Measurements from ENCODE around the gene TXK. TPM values are rescaled to one million over a fixed set of nuclear protein-coding genes. Genes with fewer than 3 reads are reported as not detected.

TXK gene
- total RNA-seq, 1 donor from 2014 or later = 0.50 TPM

GRCh38 chr4:48038666-48039065, 95.4 kb downstream of the TXK start:
- H3K27me3 ChIP-seq (ENCODE audit: insufficient read depth, low read length) = peaks cover 3% of the 10 kb centered on the region
- H2AFZ ChIP-seq (ENCODE audit: low read depth, low read length) = no peak overlapping the region
- no peak overlapping the region for H3K27ac Mint-ChIP-seq (ENCODE audit: unreplicated experiment)
- H3K4me3 ChIP-seq (ENCODE audit: insufficient read depth, low read depth, low read length) = no peak overlapping the region
- H3K36me3 ChIP-seq (ENCODE audit: insufficient read depth, low read length) = no peaks in the 10 kb centered on the region
- TF ChIP-seq EZH2 (IDR thresholded peaks at IDR 0.05; ENCODE audit: insufficient read depth, low read length) = no peak
- no peak for TF ChIP-seq CTCF (IDR thresholded peaks at IDR 0.05; ENCODE audit: insufficient read depth, low read depth, low read length)
- no peaks in the 10 kb centered on the region for H3K36me3 Mint-ChIP-seq (ENCODE audit: low read depth, unreplicated experiment)
- H4K20me1 ChIP-seq (ENCODE audit: insufficient read depth, low read length) = no peaks in the 10 kb centered on the region
- H3K4me1 Mint-ChIP-seq (ENCODE audit: low read depth, unreplicated experiment) = peaks cover 1% of the 10 kb centered on the region
- H3K4me1 ChIP-seq (ENCODE audit: insufficient read depth, low read length) = no peaks in the 10 kb centered on the region
- no peaks in the 10 kb centered on the region for H3K27me3 Mint-ChIP-seq (ENCODE audit: low read depth, unreplicated experiment)
- DNase-seq (ENCODE audit: low read depth) (no peak), FAIRE-seq (no peak)
- H3K4me3 Mint-ChIP-seq (ENCODE audit: unreplicated experiment) = no peak overlapping the region
- H3K9me3 ChIP-seq (ENCODE audit: insufficient read depth, low read depth, low read length) = no peaks in the 10 kb centered on the region
- no peaks in the 10 kb centered on the region for H3K9me3 Mint-ChIP-seq (ENCODE audit: unreplicated experiment)
- H3K27ac ChIP-seq (ENCODE audit: low read depth, low read length) = no peak overlapping the region
- no peaks in the 10 kb centered on the region for H3K79me2 ChIP-seq (ENCODE audit: insufficient read depth, low read length)
- H3K9ac ChIP-seq (ENCODE audit: low read length) = no peak overlapping the region
- H3K4me2 ChIP-seq (ENCODE audit: low read length) = no peak overlapping the region

GRCh38 chr4:48037117-48037462, 97.0 kb downstream of the TXK start:
- Histone ChIP-seq H3K9me3 (ENCODE audit: insufficient read depth, low read depth, low read length) (no peaks in the 10 kb centered on the region), H3K79me2 (ENCODE audit: insufficient read depth, low read length) (no peaks in the 10 kb centered on the region), H3K9ac (ENCODE audit: low read length) (no peak overlapping the region), H3K4me1 (ENCODE audit: insufficient read depth, low read length) (peaks cover 4% of the 10 kb centered on the region), H3K4me3 (ENCODE audit: insufficient read depth, low read depth, low read length) (no peak overlapping the region), H4K20me1 (ENCODE audit: insufficient read depth, low read length) (no peaks in the 10 kb centered on the region), H3K27ac (ENCODE audit: low read depth, low read length) (no peak overlapping the region), H3K4me2 (ENCODE audit: low read length) (no peak overlapping the region), H3K27me3 (ENCODE audit: insufficient read depth, low read length) (no peaks in the 10 kb centered on the region), H3K36me3 (ENCODE audit: insufficient read depth, low read length) (no peaks in the 10 kb centered on the region), H2AFZ (ENCODE audit: low read depth, low read length) (no peak overlapping the region)
- Mint-ChIP-seq H3K27ac (ENCODE audit: unreplicated experiment) (no peak overlapping the region), H3K27me3 (ENCODE audit: low read depth, unreplicated experiment) (no peaks in the 10 kb centered on the region), H3K4me3 (ENCODE audit: unreplicated experiment) (no peak overlapping the region), H3K36me3 (ENCODE audit: low read depth, unreplicated experiment) (no peaks in the 10 kb centered on the region), H3K9me3 (ENCODE audit: unreplicated experiment) (no peaks in the 10 kb centered on the region), H3K4me1 (ENCODE audit: low read depth, unreplicated experiment) (no peaks in the 10 kb centered on the region)
- TF ChIP-seq CTCF (IDR thresholded peaks at IDR 0.05; ENCODE audit: insufficient read depth, low read depth, low read length) (no peak), EZH2 (IDR thresholded peaks at IDR 0.05; ENCODE audit: insufficient read depth, low read length) (no peak)
- DNase-seq (ENCODE audit: low read depth) (no peak), FAIRE-seq (no peak)

GRCh38 chr4:48035952-48036351, 98.1 kb downstream of the TXK start:
- no peak for FAIRE-seq
- no peaks in the 10 kb centered on the region for H3K9me3 ChIP-seq (ENCODE audit: insufficient read depth, low read depth, low read length)

More at GRCh38 chr4:48035952-48036351, 98.1 kb downstream of the TXK start:
- H3K9ac ChIP-seq (ENCODE audit: low read length) = no peak overlapping the region
- TF ChIP-seq CTCF (IDR thresholded peaks at IDR 0.05; ENCODE audit: insufficient read depth, low read depth, low read length) (no peak), EZH2 (IDR thresholded peaks at IDR 0.05; ENCODE audit: insufficient read depth, low read length) (no peak)
- Mint-ChIP-seq H3K4me1 (ENCODE audit: low read depth, unreplicated experiment) (peaks cover 4% of the 10 kb centered on the region), H3K9me3 (ENCODE audit: unreplicated experiment) (no peaks in the 10 kb centered on the region), H3K27ac (ENCODE audit: unreplicated experiment) (no peak overlapping the region), H3K27me3 (ENCODE audit: low read depth, unreplicated experiment) (no peaks in the 10 kb centered on the region), H3K36me3 (ENCODE audit: low read depth, unreplicated experiment) (no peaks in the 10 kb centered on the region), H3K4me3 (ENCODE audit: unreplicated experiment) (no peak overlapping the region)
- no peaks in the 10 kb centered on the region for H4K20me1 ChIP-seq (ENCODE audit: insufficient read depth, low read length)
- H2AFZ ChIP-seq (ENCODE audit: low read depth, low read length) = no peak overlapping the region
- H3K27ac ChIP-seq (ENCODE audit: low read depth, low read length) = no peak overlapping the region
- no peaks in the 10 kb centered on the region for H3K27me3 ChIP-seq (ENCODE audit: insufficient read depth, low read length)
- no peak overlapping the region for H3K4me2 ChIP-seq (ENCODE audit: low read length)
- no peak for DNase-seq (ENCODE audit: low read depth)
- H3K4me3 ChIP-seq (ENCODE audit: insufficient read depth, low read depth, low read length) = no peak overlapping the region
- H3K36me3 ChIP-seq (ENCODE audit: insufficient read depth, low read length) = no peaks in the 10 kb centered on the region
- no peaks in the 10 kb centered on the region for H3K79me2 ChIP-seq (ENCODE audit: insufficient read depth, low read length)
- peaks cover 8% of the 10 kb centered on the region for H3K4me1 ChIP-seq (ENCODE audit: insufficient read depth, low read length)

Data from astrocyte (in vitro differentiated cells and primary cell).